ENCODE measurements around the gene PHLDA2.

The PHLDA2 gene

DNA sequence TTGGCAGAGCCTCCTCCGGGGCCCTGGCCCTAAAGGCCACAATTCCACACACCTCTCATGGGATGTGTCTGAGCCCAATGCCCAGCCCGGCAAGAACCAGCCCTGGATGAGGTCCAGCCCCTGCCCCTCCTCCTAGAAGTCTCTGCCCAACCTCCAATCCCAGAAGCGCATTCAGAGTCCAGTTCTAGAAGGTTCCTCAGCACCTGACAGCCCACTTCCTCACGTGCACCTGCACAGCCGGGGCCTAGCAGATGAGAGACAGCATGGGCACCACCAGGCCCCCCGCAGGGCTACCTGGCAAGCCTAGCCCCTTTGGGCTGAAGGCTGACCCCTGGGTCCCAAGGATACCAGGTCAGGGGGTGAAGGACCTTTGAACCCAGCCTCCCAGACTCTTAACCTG is 32.2 kb downstream of the PHLDA2 start:
- no peak for DNase-seq (ENCODE audit: low read depth)

GRCh38 chr11:2896047-2896446 is 33.2 kb downstream of the PHLDA2 start:
- no peak for DNase-seq (ENCODE audit: low read depth)

GRCh38 chr11:2893935-2894334 is 35.3 kb downstream of the PHLDA2 start:
- DNase-seq (ENCODE audit: low read depth): no peak

- no peak for DNase-seq (ENCODE audit: low read depth)
These were observed 36.2 kb downstream of the PHLDA2 start for GRCh38 chr11:2892967-2893528.

- no peak for DNase-seq (ENCODE audit: low read depth)
These were observed 36.8 kb downstream of the PHLDA2 start for GRCh38 chr11:2892215-2892966.

DNA sequence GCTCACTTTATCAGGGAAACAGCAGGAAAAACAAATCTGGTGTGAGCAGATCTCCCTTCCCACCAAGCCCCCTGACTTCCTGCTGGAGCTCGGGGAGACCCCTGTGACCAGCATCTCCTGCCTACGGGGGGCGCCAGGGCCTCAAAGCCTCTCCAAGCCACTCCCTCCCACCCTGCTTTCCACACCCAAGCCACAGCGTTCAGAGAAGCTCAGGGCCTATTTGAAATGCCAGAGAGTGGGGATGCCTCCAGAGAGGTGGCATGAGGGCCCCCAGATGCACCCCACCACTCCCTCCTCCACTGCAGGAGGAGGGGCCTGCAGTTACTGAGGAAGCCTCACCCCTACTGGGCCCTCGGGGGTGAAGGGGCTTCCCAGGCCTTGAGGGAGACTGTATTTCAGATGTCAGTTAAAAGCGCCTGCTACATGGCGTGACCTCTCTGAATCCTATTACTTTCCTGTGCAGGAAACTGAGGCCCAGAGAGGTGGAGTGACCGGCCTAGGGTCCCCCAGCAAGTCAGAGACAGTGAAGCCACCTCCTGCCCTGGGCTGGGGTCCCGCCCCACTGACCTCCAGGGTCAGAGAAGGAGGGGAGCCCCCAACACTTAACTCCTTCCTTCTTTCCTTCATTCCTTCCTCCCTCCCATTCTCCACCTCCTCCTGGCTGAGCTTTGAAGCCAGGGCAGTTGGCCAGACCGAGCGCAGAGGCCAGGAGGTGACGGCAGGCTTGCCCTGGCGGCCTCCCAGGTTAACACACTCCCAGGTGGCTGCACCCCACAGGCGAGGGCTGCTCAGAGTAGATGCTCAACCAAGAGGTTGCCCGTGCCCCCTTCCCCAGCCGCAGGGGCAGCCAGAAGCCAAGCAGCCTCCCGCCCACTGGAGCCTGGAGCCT is 37.6 kb downstream of the PHLDA2 start:
- DNase-seq (ENCODE audit: low read depth): no peak

- no peak for DNase-seq (ENCODE audit: low read depth)
These were observed 38.5 kb downstream of the PHLDA2 start for GRCh38 chr11:2890466-2891294.

DNA sequence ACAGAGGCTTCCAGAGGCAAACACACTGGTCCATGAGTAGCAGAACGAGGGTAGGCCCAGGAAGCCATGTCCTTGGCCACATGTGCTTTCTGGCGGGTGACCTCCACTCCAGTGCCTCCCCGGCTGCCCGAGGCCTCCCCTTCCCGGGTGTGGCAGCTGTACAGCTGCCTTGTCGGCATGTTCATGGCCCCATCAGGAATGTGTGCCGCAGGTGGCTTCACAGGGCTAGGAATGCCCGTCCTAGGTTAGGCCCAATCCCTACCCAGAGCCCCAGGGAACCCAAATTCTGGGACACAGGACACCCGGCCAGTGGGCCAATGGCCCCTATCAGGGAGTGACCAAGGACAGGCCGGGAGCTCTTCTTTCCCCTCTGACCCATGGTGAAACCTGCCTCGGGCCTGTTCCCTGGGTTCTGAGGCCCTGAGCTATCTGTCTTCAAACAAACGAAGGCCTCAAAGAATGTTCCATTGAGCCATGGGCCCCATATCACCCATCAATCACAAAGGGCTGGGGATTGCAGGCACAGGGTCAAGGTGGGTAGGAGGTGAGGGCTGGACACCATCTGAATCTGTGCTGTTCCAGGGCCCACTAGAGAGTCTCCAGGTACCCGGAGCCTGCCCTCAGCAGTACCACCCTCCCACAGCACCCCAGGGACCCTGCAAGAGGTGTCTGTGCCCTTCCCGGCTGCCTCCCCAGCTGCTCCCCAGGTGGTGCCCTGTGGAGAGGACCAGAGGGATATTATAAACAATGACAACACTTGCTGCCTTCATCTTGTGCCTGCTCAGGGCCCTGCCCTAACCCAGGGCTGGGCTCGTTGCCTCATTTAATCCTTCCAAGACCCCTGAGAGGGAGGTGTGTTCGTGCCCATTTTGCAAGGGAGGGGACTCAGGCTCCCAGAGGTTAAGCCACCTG is 39.6 kb downstream of the PHLDA2 start:
- no peak for DNase-seq (ENCODE audit: low read depth)

DNA sequence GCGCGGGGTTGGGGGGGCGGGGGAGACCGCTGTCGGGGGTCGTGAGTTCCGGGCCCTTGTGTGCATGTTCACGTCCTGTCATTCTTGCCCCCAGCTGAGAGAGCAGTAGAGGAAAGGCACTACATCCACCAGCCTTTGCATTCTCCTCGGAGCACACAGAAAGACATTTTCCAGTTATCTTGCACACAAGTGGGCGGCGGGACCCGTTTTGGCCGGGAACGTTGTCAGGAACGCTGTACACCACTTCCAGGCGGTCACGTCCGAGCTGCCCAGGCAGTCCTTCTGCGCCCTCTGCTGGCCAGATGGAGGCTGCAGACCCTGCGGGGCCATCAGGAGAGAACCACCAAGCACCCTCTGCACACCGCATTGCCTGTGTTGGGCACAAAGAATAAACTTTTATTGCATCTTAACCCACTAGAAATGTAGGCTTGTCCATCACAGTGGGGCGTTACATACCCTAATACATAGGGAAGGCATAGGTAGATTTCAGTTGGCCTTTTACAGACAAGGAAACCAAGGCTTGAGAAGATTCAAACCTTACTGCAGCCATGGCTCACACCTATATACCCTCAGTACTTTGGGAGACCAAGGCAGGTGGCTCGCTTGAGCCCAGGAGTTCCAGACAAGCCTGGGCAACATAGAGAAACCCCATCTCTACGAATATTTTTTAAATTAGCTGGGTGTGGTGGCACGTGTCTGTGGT is 40.8 kb downstream of the PHLDA2 start:
- peak; percentile 10 for DNase-seq (ENCODE audit: low read depth)

- no peak for DNase-seq (ENCODE audit: low read depth)
These were observed 41.6 kb downstream of the PHLDA2 start for GRCh38 chr11:2887515-2888195.

- DNase-seq (ENCODE audit: low read depth): no peak
These were observed 42.3 kb downstream of the PHLDA2 start for GRCh38 chr11:2886936-2887335.

DNA sequence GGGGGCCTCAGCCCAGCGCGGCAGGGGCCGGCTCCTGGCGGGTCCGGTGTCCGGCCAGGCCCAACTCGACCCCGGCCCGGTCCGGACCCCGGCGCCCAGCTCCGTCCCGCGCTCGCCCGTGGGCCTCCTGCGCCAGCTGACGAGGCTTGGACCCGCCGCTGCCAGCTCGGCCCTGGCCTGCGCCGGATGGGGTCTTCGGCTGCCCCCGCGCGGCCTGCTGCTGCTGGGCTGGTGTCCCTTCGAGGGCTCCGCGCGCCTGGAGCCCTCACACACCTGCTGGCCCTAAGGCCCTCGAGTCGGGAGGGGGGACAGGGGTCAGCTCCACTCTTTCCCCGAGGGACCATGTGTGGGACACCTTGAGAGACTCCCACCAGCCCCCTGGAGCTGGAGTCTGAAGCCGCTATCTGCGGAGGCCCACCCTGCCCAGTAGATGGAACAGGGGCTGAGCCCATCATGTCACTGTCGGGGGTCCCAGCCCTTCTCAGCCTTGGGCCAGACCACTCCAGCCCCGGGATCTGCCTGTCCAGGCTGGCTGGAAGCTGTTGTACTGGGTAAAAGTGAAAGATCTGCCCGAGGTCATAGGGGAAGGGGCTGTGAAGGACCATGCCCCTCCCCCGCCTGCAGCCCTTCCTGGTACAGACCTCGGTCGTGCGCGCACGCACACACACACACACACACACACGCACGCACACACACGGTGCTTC is 42.9 kb downstream of the PHLDA2 start:
- no peak for DNase-seq (ENCODE audit: low read depth)

DNA sequence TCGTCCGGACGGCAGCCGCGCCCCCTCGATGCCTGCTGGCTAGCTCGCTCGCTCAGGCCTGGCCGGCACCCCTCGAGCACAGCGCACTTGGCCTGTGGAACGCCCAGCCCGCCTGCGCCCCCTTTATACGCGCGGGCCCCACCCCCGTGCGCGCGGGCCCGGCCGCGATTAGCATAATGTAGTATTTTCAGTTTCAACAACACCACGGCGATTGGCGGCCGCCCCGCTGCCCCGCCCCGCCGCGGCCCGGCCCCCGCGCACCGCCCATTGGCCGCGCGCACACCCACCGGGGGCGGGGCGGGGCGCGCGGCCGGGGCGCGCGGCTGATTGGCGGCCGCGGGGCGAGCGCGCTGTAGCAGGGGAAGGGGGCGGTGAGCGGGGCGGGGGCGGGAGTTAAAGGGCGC is 43.5 kb downstream of the PHLDA2 start, which contains the start of gene CDKN1C:
CDKN1C (minus strand) TSS at position 98 of the 404 bp plus-strand sequence. CDS start 319 bp downstream, outside the sequence.
- DNase-seq (ENCODE audit: low read depth): no peak

DNA sequence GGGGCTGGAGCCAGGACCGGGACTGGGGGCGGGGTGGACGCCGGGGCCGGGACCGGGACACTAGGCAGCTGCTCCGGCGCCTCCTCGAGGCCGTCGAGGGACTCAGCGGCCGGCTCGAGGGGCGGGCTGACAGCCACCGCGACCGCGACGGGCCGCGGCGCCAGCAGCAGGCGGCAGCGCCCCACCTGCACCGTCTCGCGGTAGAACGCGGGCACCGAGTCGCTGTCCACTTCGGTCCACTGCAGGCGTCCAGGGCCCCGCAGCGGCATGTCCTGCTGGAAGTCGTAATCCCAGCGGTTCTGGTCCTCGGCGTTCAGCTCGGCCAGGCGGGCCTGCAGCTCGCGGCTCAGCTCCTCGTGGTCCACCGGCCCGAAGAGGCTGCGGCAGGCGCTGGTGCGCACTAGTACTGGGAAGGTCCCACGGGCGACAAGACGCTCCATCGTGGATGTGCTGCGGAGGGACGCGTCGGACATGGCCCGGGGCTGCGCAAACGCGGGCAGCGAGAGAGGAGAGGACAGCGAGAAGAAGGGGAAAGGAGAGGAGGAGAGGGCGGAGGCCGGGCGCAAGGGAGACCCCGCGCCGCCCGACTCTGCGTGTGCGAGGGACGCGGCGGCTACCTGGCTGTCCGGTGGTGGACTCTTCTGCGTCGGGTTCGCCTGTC is 44.1 kb downstream of the PHLDA2 start:
- no peak for DNase-seq (ENCODE audit: low read depth)

- no peak for DNase-seq (ENCODE audit: low read depth)
These were observed 45.0 kb downstream of the PHLDA2 start for GRCh38 chr11:2883979-2884815.

DNA sequence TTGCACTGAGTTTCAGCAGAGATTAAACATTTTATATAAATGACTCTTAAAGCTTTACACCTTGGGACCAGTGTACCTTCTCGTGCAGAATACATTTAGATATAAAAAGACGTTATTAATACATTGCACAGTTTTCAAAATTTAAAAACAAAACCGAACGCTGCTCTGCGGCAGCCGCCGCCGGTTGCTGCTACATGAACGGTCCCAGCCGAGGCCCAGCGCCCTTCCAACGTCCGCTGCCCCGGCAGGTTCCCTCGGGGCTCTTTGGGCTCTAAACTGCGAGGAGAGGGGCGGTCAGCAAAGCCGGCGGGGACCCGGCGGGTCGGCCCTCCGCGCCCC is 45.6 kb downstream of the PHLDA2 start:
- DNase-seq (ENCODE audit: low read depth): no peak

GRCh38 chr11:2882396-2883110 is 46.7 kb downstream of the PHLDA2 start:
- DNase-seq (ENCODE audit: low read depth): no peak

All from GM04503 (cell line).